GM21515 (cell line): ENCODE data around the gene ARHGAP8.
"Not testable (repeated sequence)": the region's sequence is repeated elsewhere in the genome, so short reads cannot be mapped to it uniquely, and the experiment has no call there.

ENCODE experiments used
- ATAC-seq: cut with Tn5 transposase; IDR thresholded peaks from one replicate; pipeline ENCODE4 v1.9.1; 2021; ENCODE audit not compliant: unreplicated experiment

ARHGAP8 gene

DNA sequence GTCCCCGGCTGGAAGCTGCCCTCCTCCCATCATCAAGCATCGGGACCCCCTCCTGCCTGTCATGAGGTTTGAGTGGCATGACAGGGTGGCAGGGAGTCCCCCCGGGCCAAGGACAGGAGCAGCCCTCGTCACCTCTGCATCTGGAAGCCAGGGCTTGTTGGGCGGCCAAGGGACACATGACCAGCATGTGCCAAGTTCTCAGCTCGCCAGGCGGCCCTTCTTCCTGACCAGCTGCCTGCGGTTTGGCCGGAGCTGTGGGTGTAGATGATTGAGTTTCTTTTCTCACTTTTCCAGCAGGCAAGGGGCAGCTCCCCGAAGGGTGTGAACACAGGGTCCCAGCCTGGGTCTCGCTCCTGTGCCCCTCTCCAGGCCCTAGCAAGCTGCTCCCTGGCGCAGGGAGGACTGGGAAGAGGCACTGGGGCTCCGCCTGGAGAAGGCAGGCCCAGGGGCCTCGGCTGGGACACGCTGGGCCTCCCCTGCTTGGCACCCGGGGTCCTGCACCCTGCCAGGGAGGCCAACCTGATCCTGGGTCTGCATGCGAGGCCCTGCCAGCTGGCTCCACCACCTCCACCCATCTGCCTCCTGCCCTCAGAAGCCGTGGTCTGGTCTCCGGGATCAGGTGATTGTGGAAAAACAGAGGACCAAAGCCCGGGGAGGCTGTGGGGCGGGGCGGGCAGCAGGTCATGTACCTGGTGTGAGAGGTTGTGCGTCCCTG lies 13.4 kb downstream of the ARHGAP8 start:
- no peak for ATAC-seq

DNA sequence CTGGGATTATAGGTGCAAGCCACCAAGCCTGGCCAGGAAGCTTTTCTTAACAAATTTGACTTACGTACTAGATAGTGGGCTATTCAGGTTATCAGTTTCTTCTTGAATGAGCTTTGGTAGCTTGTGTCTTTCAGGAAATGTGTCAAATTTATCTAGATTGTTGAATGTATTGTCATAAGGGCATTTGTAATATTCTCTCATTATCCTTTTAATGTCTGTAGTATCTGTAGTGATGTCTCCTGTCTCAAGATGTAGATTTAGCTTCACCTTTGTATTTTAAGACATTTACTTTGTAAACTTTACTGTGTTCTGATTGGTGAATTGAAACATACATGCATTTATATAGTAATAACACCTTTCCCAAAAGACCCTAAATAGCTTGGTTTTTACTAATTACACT lies 20.7 kb downstream of the ARHGAP8 start:
- ATAC-seq, result no peak

GRCh38 chr22:44775862-44776261 lies 23.5 kb downstream of the ARHGAP8 start:
- ATAC-seq, result no peak

- no peak for ATAC-seq
Observed at GRCh38 chr22:44776605-44777363, 24.4 kb downstream of the ARHGAP8 start.

GRCh38 chr22:44777364-44777755 lies 25.0 kb downstream of the ARHGAP8 start:
- ATAC-seq, result no peak

DNA sequence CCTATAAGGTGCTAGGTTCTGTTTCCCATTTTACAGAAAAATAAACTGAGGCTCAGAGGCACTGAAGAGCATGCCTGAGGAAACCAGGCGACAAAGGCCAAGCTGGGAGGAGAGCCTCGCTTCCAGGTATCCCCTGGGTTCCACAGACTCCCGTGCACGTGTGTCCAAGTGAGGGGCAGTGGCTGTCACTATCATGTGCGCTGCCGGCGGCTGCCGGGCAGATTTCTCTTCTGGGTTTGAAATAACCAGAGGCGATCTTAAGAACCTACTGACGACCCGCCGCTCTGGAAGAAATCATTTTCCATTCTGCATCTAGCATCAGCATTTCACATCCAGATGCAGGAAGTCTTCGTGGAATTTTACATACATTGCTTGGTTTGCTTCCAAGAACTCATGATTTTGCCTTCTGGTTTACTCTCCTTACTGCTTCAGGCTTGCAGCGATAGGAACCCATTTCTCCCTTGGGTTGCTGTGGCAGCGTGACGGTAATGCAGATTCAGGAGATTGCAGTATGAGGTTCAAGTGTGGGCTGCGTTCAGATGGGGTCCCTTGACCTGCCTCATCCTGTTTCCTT lies 28.6 kb downstream of the ARHGAP8 start:
- ATAC-seq, result no peak

- ATAC-seq, result no peak
Observed at GRCh38 chr22:44782363-44782963, 30.1 kb downstream of the ARHGAP8 start.

DNA sequence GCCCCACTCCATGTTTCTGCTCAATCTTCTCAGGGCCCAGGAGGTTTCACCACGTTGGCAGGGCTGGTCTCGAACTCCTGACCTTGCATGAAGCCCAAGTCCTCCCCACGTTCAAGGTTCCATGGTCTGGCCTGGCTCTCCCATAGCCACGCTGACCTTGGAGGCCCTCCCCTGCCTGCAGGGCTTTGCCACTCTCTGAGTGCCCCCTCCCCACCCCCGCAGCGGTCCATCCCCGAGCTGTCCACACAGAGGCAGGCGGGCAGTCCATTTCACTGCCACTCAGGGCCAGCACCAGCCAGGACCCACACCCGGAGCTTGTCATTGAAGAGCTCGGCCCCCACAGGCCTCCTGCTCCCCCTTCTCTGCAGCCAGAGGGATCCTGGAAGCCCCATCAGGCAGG lies 30.7 kb downstream of the ARHGAP8 start:
- no peak for ATAC-seq

DNA sequence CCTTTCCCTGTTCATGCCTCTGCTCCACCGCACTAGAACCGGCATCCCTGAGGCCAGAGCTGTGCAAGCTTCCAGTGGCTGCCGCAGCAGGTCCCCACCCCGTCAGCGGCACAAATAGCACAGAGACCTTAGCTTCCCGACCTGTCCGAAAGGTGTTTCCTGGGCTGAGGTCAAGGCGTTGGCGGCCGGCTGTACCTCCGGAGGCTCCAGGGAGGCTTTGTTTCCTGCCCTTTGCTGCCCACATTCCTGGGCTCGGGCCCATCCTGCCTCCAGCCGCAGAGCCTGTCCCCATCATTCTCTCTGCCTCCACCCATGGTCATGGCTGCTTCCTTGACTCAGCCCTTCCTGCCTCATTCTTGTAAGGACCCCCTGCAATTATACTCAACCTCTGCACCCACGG lies 31.2 kb downstream of the ARHGAP8 start:
- ATAC-seq, result no peak

- no peak for ATAC-seq
Observed at GRCh38 chr22:44786136-44786535, 33.8 kb downstream of the ARHGAP8 start.

DNA sequence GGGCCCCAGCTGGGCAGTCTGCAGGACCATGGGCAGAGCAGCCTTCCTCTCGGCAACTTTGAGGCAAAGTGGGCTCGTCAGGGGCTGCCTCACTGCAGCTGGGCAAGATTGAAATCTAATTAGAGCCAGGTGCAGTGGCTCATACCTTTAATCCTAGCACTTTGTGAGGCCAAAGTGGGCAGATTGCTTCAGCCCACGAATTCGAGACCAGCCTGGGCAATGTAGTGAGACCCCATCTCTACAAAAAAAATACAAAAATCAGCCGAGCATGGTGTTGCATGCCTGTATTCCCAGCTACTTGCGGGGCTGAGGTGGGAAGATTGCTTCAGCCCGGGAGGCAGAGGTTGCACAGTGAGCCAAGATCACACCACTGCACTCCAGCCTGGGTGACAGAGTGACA lies 34.2 kb downstream of the ARHGAP8 start:
- ATAC-seq, result no peak

DNA sequence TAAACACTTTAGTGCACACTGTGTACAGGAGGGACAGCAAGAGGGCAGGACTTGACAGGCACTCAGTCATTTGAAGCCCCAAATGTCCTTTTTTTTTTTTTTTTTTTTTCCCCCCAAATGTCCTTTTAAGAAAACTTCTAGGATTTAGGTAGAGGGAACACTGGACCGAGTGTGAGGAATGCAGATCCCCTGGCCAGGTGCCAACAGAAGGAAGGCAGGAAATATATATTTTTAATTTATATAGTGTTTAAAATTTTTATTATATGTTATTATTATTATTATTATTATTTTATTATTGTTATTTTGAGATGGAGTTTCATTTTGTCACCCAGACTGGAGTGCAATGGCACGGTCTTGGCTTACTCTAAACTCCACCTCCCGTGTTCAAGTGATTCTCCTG lies 35.5 kb downstream of the ARHGAP8 start:
- no peak for ATAC-seq

GRCh38 chr22:44793106-44793505 lies 40.7 kb downstream of the ARHGAP8 start:
- ATAC-seq, result no peak

DNA sequence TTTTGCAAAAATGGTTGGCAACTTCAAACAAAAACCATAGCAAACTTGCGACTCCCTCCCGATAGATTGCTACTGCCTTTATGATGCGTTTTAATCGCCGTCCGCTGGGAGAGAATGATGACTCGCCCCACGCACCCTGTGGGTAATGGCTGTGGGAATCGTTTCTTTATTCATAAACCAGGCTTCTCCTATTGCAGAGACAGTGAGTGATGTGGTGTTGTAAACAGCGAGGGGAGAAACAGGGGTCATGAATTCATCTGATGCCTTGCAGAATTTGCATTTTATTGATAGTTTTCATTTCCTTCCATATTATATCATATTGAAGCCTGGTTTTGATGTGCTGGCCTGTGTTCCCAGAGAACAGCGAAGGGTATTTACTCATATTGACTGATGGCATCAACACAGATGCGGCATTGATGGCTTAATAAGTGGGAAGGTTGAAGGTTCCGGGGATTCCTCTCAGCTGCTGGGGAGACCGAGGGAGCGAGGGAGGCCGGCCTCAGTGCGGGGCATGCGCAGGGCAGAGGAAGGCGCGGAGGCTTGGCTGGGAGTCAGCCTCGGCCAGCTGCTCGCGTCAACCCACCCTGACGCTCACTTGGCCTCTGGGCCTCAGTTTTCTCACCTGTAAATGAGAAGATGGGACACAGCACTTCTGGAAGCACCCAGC lies 41.3 kb downstream of the ARHGAP8 start:
- ATAC-seq, result no peak

GRCh38 chr22:44795701-44796630 lies 43.6 kb downstream of the ARHGAP8 start:
- no peak for ATAC-seq

GRCh38 chr22:44797181-44797725 lies 44.9 kb downstream of the ARHGAP8 start:
- ATAC-seq, result no peak

- ATAC-seq, result no peak
Observed at GRCh38 chr22:44799077-44799945, 46.9 kb downstream of the ARHGAP8 start.

- ATAC-seq, result not testable (repeated sequence)
Observed at GRCh38 chr22:44799946-44800634, 47.7 kb downstream of the ARHGAP8 start.
